Lower leg skin (tissue), 3 donors: ENCODE measurements around the gene C1orf116.

Experiments
- CTCF ChIP-seq, 3 donors: fragments of 450-650 bp; IDR thresholded peaks; one replicate each; pipeline ENCODE4 v1.5.1; 2016; ENCODE audit warnings: antibody characterized with exemption in 3 of 3, mild to moderate bottlenecking in 3 of 3, moderate library complexity in 2 of 3
- POLR2A ChIP-seq, 2 donors: fragments of 450-650 bp; IDR thresholded peaks; one replicate each; pipeline ENCODE4 v1.6.1; 2016 to 2017; ENCODE audit warnings: antibody characterized with exemption in 2 of 2, mild to moderate bottlenecking in 1 of 2, moderate library complexity in 1 of 2

- no peak for TF ChIP-seq CTCF (IDR thresholded peaks at IDR 0.05)
- no peak for TF ChIP-seq POLR2A (IDR thresholded peaks at IDR 0.05)
Observed at GRCh38 chr1:207020065-207020708, 12.4 kb downstream of the C1orf116 start.
